ENCODE data around the gene GRIN1. TPM values are rescaled to one million over a fixed set of nuclear protein-coding genes. Genes with fewer than 3 reads are reported as not detected.
A peak's percentile ranks its signal among the peaks of the same experiment; 100 is the strongest.

The GRIN1 gene
- total RNA-seq, 1 donor from 2014 or later, result 0.05 TPM

- DNase-seq (ENCODE audit: low spot score), result no peak
- Mint-ChIP-seq H3K36me3 (ENCODE audit: low read depth) (peaks cover 9% of the 10 kb centered on the region), H3K27me3 (ENCODE audit: insufficient read depth) (no peaks in the 10 kb centered on the region), H3K27ac (no peak overlapping the region), H3K9me3 (no peaks in the 10 kb centered on the region), H3K4me3 (no peak overlapping the region), H3K4me1 (ENCODE audit: low read depth) (no peaks in the 10 kb centered on the region)
- intact Hi-C loops (cut with micrococcal nuclease), result no loop called here
Observed at GRCh38 chr9:137178939-137179630, 40.1 kb downstream of the GRIN1 start.

GRCh38 chr9:137179761-137180160, 40.8 kb downstream of the GRIN1 start:
- Mint-ChIP-seq H3K36me3 (ENCODE audit: low read depth) (peaks cover 14% of the 10 kb centered on the region), H3K4me1 (ENCODE audit: low read depth) (no peaks in the 10 kb centered on the region), H3K27ac (no peak overlapping the region), H3K9me3 (no peaks in the 10 kb centered on the region), H3K27me3 (ENCODE audit: insufficient read depth) (no peaks in the 10 kb centered on the region), H3K4me3 (no peak overlapping the region)
- no peak for DNase-seq (ENCODE audit: low spot score)
- intact Hi-C loops (cut with micrococcal nuclease), result no loop called here

- Mint-ChIP-seq H3K4me1 (ENCODE audit: low read depth) (no peaks in the 10 kb centered on the region), H3K27ac (no peak overlapping the region), H3K4me3 (no peak overlapping the region), H3K36me3 (ENCODE audit: low read depth) (peaks cover 14% of the 10 kb centered on the region), H3K27me3 (ENCODE audit: insufficient read depth) (no peaks in the 10 kb centered on the region), H3K9me3 (no peaks in the 10 kb centered on the region)
- DNase-seq (ENCODE audit: low spot score), result no peak
- intact Hi-C loops (cut with micrococcal nuclease), result no loop called here
Observed at GRCh38 chr9:137180491-137180890, 41.5 kb downstream of the GRIN1 start.

GRCh38 chr9:137181680-137182079, 42.7 kb downstream of the GRIN1 start:
- no peak overlapping the region for H3K4me3 Mint-ChIP-seq
- H3K4me1 Mint-ChIP-seq (ENCODE audit: low read depth), result peaks cover 5% of the 10 kb centered on the region
- peaks cover 11% of the 10 kb centered on the region for H3K36me3 Mint-ChIP-seq (ENCODE audit: low read depth)
- intact Hi-C loops (cut with micrococcal nuclease), result no loop called here
- DNase-seq (ENCODE audit: low spot score), result no peak
- no peak overlapping the region for H3K27ac Mint-ChIP-seq
- H3K27me3 Mint-ChIP-seq (ENCODE audit: insufficient read depth), result no peaks in the 10 kb centered on the region
- no peaks in the 10 kb centered on the region for H3K9me3 Mint-ChIP-seq

GRCh38 chr9:137182836-137183235, 43.9 kb downstream of the GRIN1 start:
- no peak for DNase-seq (ENCODE audit: low spot score)
- Mint-ChIP-seq H3K27ac (no peak overlapping the region), H3K27me3 (ENCODE audit: insufficient read depth) (peaks cover 4% of the 10 kb centered on the region), H3K4me1 (ENCODE audit: low read depth) (peaks cover 16% of the 10 kb centered on the region), H3K4me3 (no peak overlapping the region), H3K36me3 (ENCODE audit: low read depth) (peaks cover 11% of the 10 kb centered on the region), H3K9me3 (no peaks in the 10 kb centered on the region)
- intact Hi-C loops (cut with micrococcal nuclease), result no loop called here

- no peak overlapping the region for H3K27ac Mint-ChIP-seq
- intact Hi-C loops (cut with micrococcal nuclease), result no loop called here
- H3K4me3 Mint-ChIP-seq, result no peak overlapping the region
- H3K9me3 Mint-ChIP-seq, result no peaks in the 10 kb centered on the region
- peaks cover 4% of the 10 kb centered on the region for H3K27me3 Mint-ChIP-seq (ENCODE audit: insufficient read depth)
- H3K36me3 Mint-ChIP-seq (ENCODE audit: low read depth), result peaks cover 13% of the 10 kb centered on the region
- H3K4me1 Mint-ChIP-seq (ENCODE audit: low read depth), result peaks cover 18% of the 10 kb centered on the region
- DNase-seq (ENCODE audit: low spot score), result no peak
Observed at GRCh38 chr9:137183980-137184595, 45.1 kb downstream of the GRIN1 start.

- H3K4me3 Mint-ChIP-seq, result no peak overlapping the region
- H3K27me3 Mint-ChIP-seq (ENCODE audit: insufficient read depth), result peaks cover 4% of the 10 kb centered on the region
- H3K9me3 Mint-ChIP-seq, result no peaks in the 10 kb centered on the region
- H3K36me3 Mint-ChIP-seq (ENCODE audit: low read depth), result peaks cover 14% of the 10 kb centered on the region
- DNase-seq (ENCODE audit: low spot score), result no peak
- H3K27ac Mint-ChIP-seq, result no peak overlapping the region
- peaks cover 24% of the 10 kb centered on the region for H3K4me1 Mint-ChIP-seq (ENCODE audit: low read depth)
- intact Hi-C loops (cut with micrococcal nuclease), result no loop called here
Observed at GRCh38 chr9:137184881-137185660, 46.1 kb downstream of the GRIN1 start.

GRCh38 chr9:137185921-137186320, 47.0 kb downstream of the GRIN1 start:
- Mint-ChIP-seq H3K4me1 (ENCODE audit: low read depth) (peaks cover 24% of the 10 kb centered on the region), H3K27ac (no peak overlapping the region), H3K9me3 (no peaks in the 10 kb centered on the region), H3K27me3 (ENCODE audit: insufficient read depth) (peaks cover 4% of the 10 kb centered on the region), H3K36me3 (ENCODE audit: low read depth) (peaks cover 16% of the 10 kb centered on the region), H3K4me3 (no peak overlapping the region)
- DNase-seq (ENCODE audit: low spot score), result no peak
- intact Hi-C loops (cut with micrococcal nuclease), result no loop called here

- DNase-seq (ENCODE audit: low spot score), result no peak
- Mint-ChIP-seq H3K27ac (no peak overlapping the region), H3K4me3 (peak overlapping the region; percentile 92), H3K27me3 (ENCODE audit: insufficient read depth) (peaks cover 4% of the 10 kb centered on the region), H3K9me3 (no peaks in the 10 kb centered on the region), H3K36me3 (ENCODE audit: low read depth) (peaks cover 16% of the 10 kb centered on the region), H3K4me1 (ENCODE audit: low read depth) (peaks cover 24% of the 10 kb centered on the region)
- intact Hi-C loops (cut with micrococcal nuclease), result no loop called here
Observed at GRCh38 chr9:137186385-137186784, 47.4 kb downstream of the GRIN1 start.

GRCh38 chr9:137187386-137187785, 48.4 kb downstream of the GRIN1 start:
- no peak for DNase-seq (ENCODE audit: low spot score)
- intact Hi-C loops (cut with micrococcal nuclease), result no loop called here
- H3K4me3 Mint-ChIP-seq, result peak overlapping the region; percentile 92
- no peaks in the 10 kb centered on the region for H3K9me3 Mint-ChIP-seq
- H3K27ac Mint-ChIP-seq, result peak overlapping the region; percentile 86
- H3K4me1 Mint-ChIP-seq (ENCODE audit: low read depth), result peaks cover 24% of the 10 kb centered on the region
- H3K36me3 Mint-ChIP-seq (ENCODE audit: low read depth), result peaks cover 13% of the 10 kb centered on the region
- H3K27me3 Mint-ChIP-seq (ENCODE audit: insufficient read depth), result peaks cover 4% of the 10 kb centered on the region

- Mint-ChIP-seq H3K4me3 (peak overlapping the region; percentile 92), H3K27ac (peak overlapping the region; percentile 86), H3K36me3 (ENCODE audit: low read depth) (peaks cover 13% of the 10 kb centered on the region), H3K9me3 (no peaks in the 10 kb centered on the region), H3K27me3 (ENCODE audit: insufficient read depth) (peaks cover 4% of the 10 kb centered on the region), H3K4me1 (ENCODE audit: low read depth) (peaks cover 24% of the 10 kb centered on the region)
- intact Hi-C loops (cut with micrococcal nuclease), result loop anchor here (1.0 to 2.0 kb wide), 9 partner anchors 12 to 397 kb away; partner anchors contain the start of genes NDOR1, NELFB, TMEM141 and TMEM203
- DNase-seq (ENCODE audit: low spot score), result no peak
Observed at GRCh38 chr9:137188086-137188489, 49.1 kb downstream of the GRIN1 start.

- no peaks in the 10 kb centered on the region for H3K9me3 Mint-ChIP-seq
- peaks cover 4% of the 10 kb centered on the region for H3K27me3 Mint-ChIP-seq (ENCODE audit: insufficient read depth)
- H3K27ac Mint-ChIP-seq, result peak within 1 kb of the TSS; percentile 87
- DNase-seq (ENCODE audit: low spot score), result peak; percentile 94
- peaks cover 11% of the 10 kb centered on the region for H3K36me3 Mint-ChIP-seq (ENCODE audit: low read depth)
- intact Hi-C loops (cut with micrococcal nuclease), result loop anchor here (1.0 to 2.0 kb wide), 11 partner anchors 12 to 397 kb away; partner anchors contain the start of genes DPP7, NDOR1, NELFB and RNF224
- H3K4me3 Mint-ChIP-seq, result peak within 1 kb of the TSS; percentile 97
- peaks cover 24% of the 10 kb centered on the region for H3K4me1 Mint-ChIP-seq (ENCODE audit: low read depth)
Observed at GRCh38 chr9:137188490-137189296, 49.7 kb downstream of the GRIN1 start, which contains the start of the genes ANAPC2 and SSNA1. Gene ANAPC2, minus strand, starts transcription at chr9:137188560. Its CDS starts 28 bp downstream, at chr9:137188532. Gene SSNA1, plus strand, starts transcription at chr9:137188676. Its CDS starts 51 bp downstream, at chr9:137188727.
